B cell (primary cell): ENCODE data around the gene TNFRSF1B. TPM values are rescaled to one million over a fixed set of nuclear protein-coding genes. Genes with fewer than 3 reads are reported as not detected.

Source experiments
- ATAC-seq: fragments of 200-7000 bp; cut with Tn5 transposase; one replicate; pipeline ENCODE4 v1.10.0; 2021; ENCODE audit warnings: low read depth, mild to moderate bottlenecking, moderate number of reproducible peaks, moderate library complexity
- CTCF ChIA-PET: fragments of 350-600 bp; sonication (Branson Sonifier 250); formaldehyde crosslinking; loops from one replicate; lab custom pipeline; 2021; ENCODE audit warnings: antibody characterized with exemption, inconsistent platforms; lab: Charles Lee
- POLR2A ChIA-PET: fragments of 350-600 bp; sonication (Branson Sonifier 250); formaldehyde crosslinking; loops from one replicate; lab custom pipeline; 2021; ENCODE audit warnings: antibody characterized with exemption; lab: Charles Lee
- DNase-seq: peaks from one replicate; pipeline ENCODE4 v3.0.0; 2013
- H2AFZ ChIP-seq: 2 replicates; pipeline ENCODE4 v1.6.1; 2012; ENCODE audit warnings: mild to moderate bottlenecking, low read depth, low read length; ENCODE audit not compliant: insufficient read depth, poor library complexity, severe bottlenecking
- H3K27ac ChIP-seq, 2 donors: 1 replicate in 1 of 2; 2 replicates in 1 of 2; pipeline ENCODE4 v1.5.1; 2012 to 2013; ENCODE audit warnings: low read length in 2 of 2, mild to moderate bottlenecking in 2 of 2, moderate library complexity in 1 of 2
- H3K27me3 ChIP-seq, 4 experiments: fragments of 200-600 bp in 1 of 4; sonication (generic) in 1 of 4; replicated peaks in 1 of 4; 1 replicate in 2 of 4; 2 replicates in 2 of 4; pipeline versions ENCODE4 v1.6.1 to v1.7.0; 2013 to 2016; ENCODE audit warnings: low read length in 3 of 4, mild to moderate bottlenecking in 2 of 4, mixed read lengths in 1 of 4, moderate library complexity in 1 of 4; ENCODE audit not compliant: insufficient read depth in 4 of 4, control insufficient read depth in 3 of 4; ENCODE audit errors: control extremely low read depth in 1 of 4
- H3K36me3 ChIP-seq, 2 experiments: replicated peaks in 1 of 2; 1 replicate in 1 of 2; 2 replicates in 1 of 2; pipeline versions ENCODE4 v1.6.1 to v1.7.1; 2013; ENCODE audit warnings: low read length in 1 of 2; ENCODE audit not compliant: insufficient read depth in 2 of 2, control insufficient read depth in 1 of 2; ENCODE audit errors: control extremely low read depth in 1 of 2, extremely low read depth in 1 of 2
- H3K4me1 ChIP-seq, 2 donors: fragments of 200-600 bp in 1 of 2; sonication (generic) in 1 of 2; 1 replicate in 1 of 2; 2 replicates in 1 of 2; pipeline versions ENCODE4 v1.5.1 to v1.6.1; 2013 to 2017; ENCODE audit warnings: low read length in 2 of 2; ENCODE audit not compliant: control insufficient read depth in 2 of 2, insufficient read depth in 2 of 2
- H3K4me2 ChIP-seq: replicated peaks from 2 replicates; pipeline ENCODE3; 2012; ENCODE audit warnings: mild to moderate bottlenecking, low read depth, low read length; ENCODE audit not compliant: poor library complexity, severe bottlenecking
- H3K4me3 ChIP-seq, 5 experiments: fragments of 200-600 bp in 1 of 5; sonication (generic) in 1 of 5; 1 replicate in 3 of 5; 2 replicates in 2 of 5; pipeline versions ENCODE4 v1.5.1 to v1.7.0; 2011 to 2016; ENCODE audit warnings: low read length in 4 of 5, mild to moderate bottlenecking in 4 of 5, low read depth in 2 of 5, control low read depth in 1 of 5, moderate library complexity in 1 of 5; ENCODE audit not compliant: insufficient read depth in 1 of 5; ENCODE audit errors: control extremely low read depth in 1 of 5, extremely low read depth in 1 of 5
- H3K79me2 ChIP-seq: fragments of 200-600 bp; sonication (generic); one replicate; pipeline ENCODE4 v1.6.0; 2016; ENCODE audit warnings: low read length; ENCODE audit not compliant: control insufficient read depth, insufficient read depth
- H3K9ac ChIP-seq: fragments of 200-600 bp; sonication (generic); 2 replicates; pipeline ENCODE4 v1.6.1; 2017; ENCODE audit warnings: mild to moderate bottlenecking, low read length, moderate library complexity
- H3K9me3 ChIP-seq, 3 donors: one replicate each; pipeline versions ENCODE4 v1.6.1 to v1.7.1; 2013; ENCODE audit warnings: low read length in 2 of 3; ENCODE audit not compliant: control insufficient read depth in 2 of 3, insufficient read depth in 1 of 3; ENCODE audit errors: control extremely low read depth in 1 of 3
- H4K20me1 ChIP-seq: 2 replicates; pipeline ENCODE4 v1.6.0; 2012; ENCODE audit warnings: mild to moderate bottlenecking, low read length; ENCODE audit not compliant: insufficient read depth, control insufficient read depth, poor library complexity, severe bottlenecking
- H3K27ac Mint-ChIP-seq: one replicate; pipeline ENCODE4 v1.8.0; 2021; ENCODE audit warnings: mixed read lengths
- H3K27me3 Mint-ChIP-seq: one replicate; pipeline ENCODE4 v1.8.0; 2021; ENCODE audit warnings: mixed read lengths
- H3K4me1 Mint-ChIP-seq: one replicate; pipeline ENCODE4 v1.8.0; 2021; ENCODE audit warnings: mixed read lengths
- H3K4me3 Mint-ChIP-seq: one replicate; pipeline ENCODE4 v1.8.0; 2021; ENCODE audit warnings: mixed read lengths
- H3K9me3 Mint-ChIP-seq: one replicate; pipeline ENCODE4 v1.8.0; 2022; ENCODE audit warnings: mixed read lengths; ENCODE audit not compliant: insufficient read depth
- CTCF ChIP-seq: fragments of 200-600 bp; IDR thresholded peaks from one replicate; pipeline ENCODE4 v1.8.0; 2022; ENCODE audit warnings: antibody characterized with exemption, mild to moderate bottlenecking
- EZH2 ChIP-seq: IDR thresholded peaks from 2 replicates; pipeline ENCODE4 v1.6.1; 2012; ENCODE audit warnings: borderline replicate concordance, low read depth, mild to moderate bottlenecking, moderate library complexity, low read length; ENCODE audit not compliant: insufficient read depth, poor library complexity, severe bottlenecking
- WGBS: methylation state at CpG from one replicate; pipeline ENCODE4 v1.1.5; 2013; ENCODE audit warnings: missing lambda C conversion rate; ENCODE audit not compliant: insufficient coverage; 5-methylcytosine and 5-hydroxymethylcytosine counted together
- intact Hi-C: fragments of 100-400 bp; cut with micrococcal nuclease; formaldehyde crosslinking; loops from one replicate; pipeline ENCODE4 v1.10.0; 2022
- polyA plus RNA-seq: library from polyadenylated mRNA; depleted of rRNA; stranded (reverse); fragments of >200 nt; gene quantifications from 2 replicates; pipeline ENCODE4 v1.2.3, GENCODE V29; 2012
- total RNA-seq, 2 donors: library from RNA; stranded (reverse); fragments of 120-200 nt in 1 of 2; gene quantifications; 1 replicate in 1 of 2; 2 replicates in 1 of 2; pipeline versions ENCODE4 v1.2.3 to v1.2.4, GENCODE V29; 2013 to 2022

Gene TNFRSF1B
- total and polyA plus RNA-seq, 2 donors (not counting 1 experiment from before 2014, with no cell fraction given): 37.7 to 99.4 TPM

GRCh38 chr1:12146343-12147112 is 20.3 kb upstream of the TNFRSF1B start:
- CTCF ChIA-PET: interaction anchor here (1.1 to 15.1 kb wide), 5 partner anchors 9 to 62 kb away, joined by 3 to 169 read pairs (median 16); no protein-coding TSS in a partner anchor

More at GRCh38 chr1:12146343-12147112, 20.3 kb upstream of the TNFRSF1B start:
- Mint-ChIP-seq H3K4me3 (peak overlapping the region; percentile 2), H3K9me3 (no peaks in the 10 kb centered on the region), H3K4me1 (peaks cover 87% of the 10 kb centered on the region), H3K27ac (peak overlapping the region; percentile 89), H3K27me3 (no peaks in the 10 kb centered on the region)
- ATAC-seq (no peak), DNase-seq (no peak)
- no peak overlapping the region for H3K9ac ChIP-seq
- TF ChIP-seq CTCF (no peak), EZH2 (no peak)
- peaks cover 0 to 26% (median 0%) of the 10 kb centered on the region in 3 donors for H3K9me3 ChIP-seq
- H3K27ac ChIP-seq: peak overlapping the region in 1 of 2 donors; percentile 45
- H3K27me3 ChIP-seq: no peaks in the 10 kb centered on the region
- H2AFZ ChIP-seq: peak overlapping the region; percentile 8
- H3K4me3 ChIP-seq: no peak overlapping the region
- POLR2A ChIA-PET: interaction anchor here (0.9 to 2.8 kb wide), 4 partner anchors 9 to 15 kb away, joined by 3 to 8 read pairs (median 4); no protein-coding TSS in a partner anchor
- H3K79me2 ChIP-seq: no peaks in the 10 kb centered on the region
- intact Hi-C loops: no loop called here
- H3K4me2 ChIP-seq: peak overlapping the region; percentile 14
- peaks cover 82 to 96% of the 10 kb centered on the region in 2 donors for H3K4me1 ChIP-seq
- 91% methylated on average over 18 of the region's 20 CpGs for WGBS
- H4K20me1 ChIP-seq: no peaks in the 10 kb centered on the region
- no peaks in the 10 kb centered on the region for H3K36me3 ChIP-seq
